K562 (cell line): ENCODE measurements around the gene MRI1. TPM values are rescaled to one million over a fixed set of nuclear protein-coding genes. Genes with fewer than 3 reads are reported as not detected.
"Not testable (repeated sequence)": the region's sequence is repeated elsewhere in the genome, so short reads cannot be mapped to it uniquely, and the experiment has no call there.

Experiments
- ATAC-seq: fragments of 200-7000 bp; cut with Tn5 transposase; 3 replicates; pipeline ENCODE4 v1.9.1; 2020; ENCODE audit warnings: moderate library complexity
- BruUV-seq: library from RNA; stranded (reverse); fragments of 400-500 nt; replicated peaks from 2 replicates; lab custom pipeline; 2021; lab: Mats Ljungman, UMichigan
- CTCF ChIA-PET: fragments of 300-600 bp; formaldehyde crosslinking; extraction: SDS; loops from one replicate; lab custom pipeline; 2021; ENCODE audit warnings: low intra/inter-chr PET ratio; lab: Yijun Ruan, JAX
- POLR2A ChIA-PET: fragments of 300-600, 350-650 bp; sonication (Branson Sonifier 250); formaldehyde crosslinking; extraction: SDS; loops from one replicate; lab custom pipeline; 2021; ENCODE audit warnings: antibody characterized with exemption, inconsistent platforms; lab: Yijun Ruan, JAX
- DNase-seq, 4 experiments: peaks; one replicate each; pipeline versions ENCODE4 v3.0.0 to v3.0.0-alpha.2; 2011 to 2018; ENCODE audit warnings: low spot score in 3 of 4, mixed read lengths in 3 of 4; ENCODE audit errors: extremely low read depth in 1 of 4
- FAIRE-seq: peaks from 2 replicates; lab custom pipeline; 2011; peaks lifted over from hg19 to GRCh38; lab: Jason Lieb, UNC
- H2AFZ ChIP-seq: 2 replicates; pipeline ENCODE4 v1.6.0; 2011; ENCODE audit warnings: low read depth, low read length, control low read depth, inconsistent platforms
- H3K27ac ChIP-seq: fragments of 200-600 bp; 3 replicates; pipeline ENCODE4 v1.8.0; 2011; ENCODE audit warnings: low read depth, mild to moderate bottlenecking, control low read depth, inconsistent platforms, low read length, moderate library complexity, mixed read lengths; ENCODE audit errors: extremely low read depth
- H3K27me3 ChIP-seq, 2 experiments: fragments of 300-600 bp in 1 of 2; 2 replicates in 1 of 2; 3 replicates in 1 of 2; pipeline versions ENCODE4 v1.6.0 to v1.8.0; 2011; ENCODE audit warnings: inconsistent platforms in 2 of 2, low read length in 2 of 2, mild to moderate bottlenecking in 1 of 2, mixed read lengths in 1 of 2, moderate library complexity in 1 of 2; ENCODE audit not compliant: control insufficient read depth in 2 of 2, insufficient read depth in 2 of 2
- H3K36me3 ChIP-seq: fragments of 300-600 bp; 3 replicates; pipeline ENCODE4 v1.8.0; 2011; ENCODE audit warnings: mild to moderate bottlenecking, low read length, inconsistent platforms; ENCODE audit not compliant: control insufficient read depth, insufficient read depth
- H3K4me1 ChIP-seq, 2 experiments: fragments of 200-600 bp in 1 of 2; replicated peaks in 1 of 2; 2 replicates in 1 of 2; 3 replicates in 1 of 2; pipeline versions ENCODE4 v1.5.1 to v1.8.0; 2011; ENCODE audit warnings: inconsistent platforms in 2 of 2, low read length in 2 of 2, mild to moderate bottlenecking in 1 of 2, mixed read lengths in 1 of 2, moderate library complexity in 1 of 2; ENCODE audit not compliant: control insufficient read depth in 2 of 2, insufficient read depth in 2 of 2
- H3K4me2 ChIP-seq: 2 replicates; pipeline ENCODE4 v1.6.1; 2011; ENCODE audit warnings: low read length, control low read depth, inconsistent platforms, mixed read lengths; ENCODE audit not compliant: insufficient read depth
- H3K4me3 ChIP-seq: fragments of 200-600 bp; sonication (generic), shearing (Covaris generic); 2 replicates; pipeline ENCODE4 v1.5.1; 2016; ENCODE audit warnings: control low read depth, inconsistent platforms
- H3K79me2 ChIP-seq: fragments of 200-600 bp; 3 replicates; pipeline ENCODE4 v1.8.0; 2011; ENCODE audit warnings: low read length, inconsistent platforms; ENCODE audit not compliant: control insufficient read depth, insufficient read depth
- H3K9ac ChIP-seq, 2 experiments: 2 replicates each; pipeline versions ENCODE4 v1.6.0 to v1.6.1; 2011; ENCODE audit warnings: low read depth in 2 of 2, low read length in 2 of 2, control low read depth in 1 of 2, inconsistent platforms in 1 of 2, mild to moderate bottlenecking in 1 of 2, mixed read lengths in 1 of 2; ENCODE audit not compliant: insufficient read depth in 1 of 2
- H3K9me1 ChIP-seq: one replicate; pipeline ENCODE4 v1.6.0; 2011; ENCODE audit warnings: inconsistent platforms, mild to moderate bottlenecking, low read length, moderate library complexity; ENCODE audit not compliant: control insufficient read depth, insufficient read depth
- H3K9me3 ChIP-seq: replicated peaks from 2 replicates; pipeline ENCODE4 v1.5.1; 2011; ENCODE audit warnings: low read depth, low read length, inconsistent platforms; ENCODE audit not compliant: control insufficient read depth, insufficient read depth
- H4K20me1 ChIP-seq: replicated peaks from 2 replicates; pipeline ENCODE4 v1.6.1; 2011; ENCODE audit warnings: low read length, inconsistent platforms, mixed read lengths; ENCODE audit not compliant: control insufficient read depth, insufficient read depth
- CLOCK ChIP-seq: fragments of 250-450 bp; sonication (Bioruptor Pico); IDR thresholded peaks from 2 replicates; pipeline ENCODE4 v1.4.0; 2020; ENCODE audit warnings: mild to moderate bottlenecking, moderate library complexity, borderline replicate concordance
- POLR2G ChIP-seq: fragments of 200-400 bp; formaldehyde crosslinking; IDR thresholded peaks from 2 replicates; pipeline ENCODE4 v1.6.1; 2017; ENCODE audit warnings: low read depth, mild to moderate bottlenecking, antibody characterized with exemption, low read length, moderate library complexity
- ZNF354B ChIP-seq: fragments of 250-450 bp; sonication (Bioruptor Pico); IDR thresholded peaks from 2 replicates; pipeline ENCODE4 v1.4.0; 2020
- WGBS: fragments of 100-300 bp; shearing (Covaris generic); methylation state at CpG from one replicate; pipeline ENCODE4 v1.1.6; 2016; ENCODE audit warnings: low coverage, mixed read lengths; ENCODE audit not compliant: insufficient coverage; ENCODE audit errors: missing lambda C conversion rate; 5-methylcytosine and 5-hydroxymethylcytosine counted together
- in situ Hi-C: fragments of 300-500 bp; cut with MboI; formaldehyde crosslinking; loops from 4 replicates; pipeline ENCODE4 v1.15.0; 2018; ENCODE audit warnings: inconsistent platforms, mixed read lengths
- intact Hi-C: fragments of 100-400 bp; cut with micrococcal nuclease; formaldehyde crosslinking; loops from 2 replicates; pipeline ENCODE4 v1.14.2; 2022
- polyA plus RNA-seq, 8 experiments: library from polyadenylated mRNA; depleted of rRNA in 4 of 8; stranded (reverse) in 5 of 8; unstranded in 3 of 8; fragments of >200 nt; fragmentation: Nextera tagmentation in 2 of 8; fragmentation: Illumina TruSeq in 1 of 8; extraction: Ambion mirVana in 2 of 8; extraction: Trizol in 1 of 8; gene quantifications; 2 replicates each; pipeline versions ENCODE4 v1.2.1 to v1.2.3, GENCODE V29; 2011 to 2014; ENCODE audit warnings: inconsistent platforms in 1 of 8, missing spikeins in 1 of 8
- total RNA-seq, 7 experiments: library from RNA; depleted of rRNA in 6 of 7; stranded (reverse); fragments of >200 nt in 6 of 7; fragmentation: Illumina TruSeq in 2 of 7; extraction: Trizol in 2 of 7; gene quantifications; 2 replicates each; pipeline versions ENCODE4 v1.2.1 to v1.2.3, GENCODE V29; 2011 to 2021; ENCODE audit warnings: low replicate concordance in 1 of 7

The MRI1 gene
- total and polyA plus RNA-seq, 9 of the 15 experiments (the other 6 are each of a cell fraction or from before 2014, with no cell fraction given) = 5.5 to 57.4 (median 28.2) TPM

GRCh38 chr19:13778847-13779246 lies 14.5 kb downstream of the MRI1 start (continued):
- TF ChIP-seq CLOCK (CRISPR knock-in tag) (no peak), ZNF354B (CRISPR knock-in tag) (no peak)
- TF ChIP-seq, all 486 proteins: peak for 7

GRCh38 chr19:13779794-13780193 lies 15.5 kb downstream of the MRI1 start:
- ATAC-seq, BruUV-seq, intact Hi-C loops, H3K9ac ChIP-seq, FAIRE-seq, H3K9me1 ChIP-seq, CTCF ChIA-PET, H3K27me3 ChIP-seq, H3K4me2 ChIP-seq, H3K4me3 ChIP-seq, in situ Hi-C loops, DNase-seq, H3K9me3 ChIP-seq, H2AFZ ChIP-seq, H4K20me1 ChIP-seq, H3K27ac ChIP-seq: not testable (repeated sequence)
- peaks cover 11 to 23% of the 10 kb centered on the region in 2 experiments for H3K4me1 ChIP-seq
- WGBS = 88% methylated on average over 7 of the region's 8 CpGs
- peak; percentile 27; the same call in 1 of the 2 replicates for TF ChIP-seq POLR2G
- POLR2A ChIA-PET = interaction anchor here (0.6 to 1.2 kb wide), 3 partner anchors 15 to 34 kb away, joined by 3 to 5 read pairs (median 3); partner anchors contain the start of gene ZSWIM4
- H3K36me3 ChIP-seq = peaks cover 39% of the 10 kb centered on the region
- peaks cover 19% of the 10 kb centered on the region for H3K79me2 ChIP-seq
